ENCODE measurements around the gene TMEM183A. TPM values are rescaled to one million over a fixed set of nuclear protein-coding genes. Genes with fewer than 3 reads are reported as not detected.

TMEM183A gene
- total and polyA plus RNA-seq, 2 of the 4 experiments (the other 2 are of a cell fraction), result 56.8 to 63.1 TPM

DNA sequence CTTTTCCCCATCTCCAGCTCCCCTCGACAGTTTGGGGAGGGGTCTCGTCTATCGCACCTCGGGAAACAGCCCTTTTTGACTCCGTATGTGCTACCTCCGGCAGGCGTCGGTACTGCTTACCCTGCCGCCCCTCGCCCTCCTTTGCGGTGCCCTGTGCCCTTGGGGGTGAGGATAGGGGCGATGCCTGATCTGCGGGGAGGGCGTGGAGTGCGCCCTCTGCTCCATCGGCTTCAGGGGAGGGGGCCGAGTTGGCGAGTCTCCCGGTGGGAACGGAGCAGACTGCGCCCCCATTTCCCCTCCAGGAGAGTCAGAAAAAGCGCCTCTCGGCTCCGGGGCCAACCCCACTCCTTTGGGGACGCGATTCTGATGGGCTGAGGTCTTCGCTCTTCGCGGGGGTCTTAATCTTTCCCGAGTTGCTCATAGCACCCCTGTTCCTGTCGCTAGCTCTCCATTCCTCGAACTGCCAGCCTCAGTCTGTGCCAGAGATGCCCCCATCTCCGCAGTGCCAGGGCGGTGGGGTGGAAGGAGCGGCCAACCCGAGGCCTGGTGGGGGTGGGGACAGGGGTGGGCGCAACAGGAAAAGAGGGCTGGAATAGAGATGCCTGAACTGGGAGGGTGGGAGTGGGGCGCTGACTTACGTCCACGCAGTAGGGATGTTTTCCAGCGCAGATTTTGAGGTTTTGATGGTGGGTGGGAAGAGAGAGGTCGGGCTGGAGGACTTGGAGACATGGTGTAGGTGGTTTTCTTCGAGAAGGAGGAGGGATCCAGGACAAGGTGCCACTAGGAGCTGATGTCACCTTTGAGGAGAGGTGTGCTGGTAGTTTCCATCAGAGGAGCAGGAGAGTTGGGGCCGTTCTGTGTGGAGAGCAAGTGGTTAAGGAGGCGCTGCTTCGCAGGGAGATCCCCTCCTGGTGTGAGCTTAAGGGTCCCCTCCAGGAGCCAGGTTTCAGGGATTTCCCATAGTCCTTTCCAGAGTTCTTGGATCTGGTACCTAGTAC, 19.8 kb downstream of the TMEM183A start (continued):
- TF ChIP-seq CTCF (conservative IDR thresholded peaks at IDR 0.05; ENCODE audit: low read depth, low read length) (no peak), CHD1 (IDR thresholded peaks at IDR 0.05; ENCODE audit: low read depth, low read length) (no peak), MAFK (IDR thresholded peaks at IDR 0.05; ENCODE audit: low read depth, low read length) (no peak)
